GM11168 (cell line): ENCODE measurements around the gene NUP210L.

Source experiments
- in situ Hi-C: fragments of 300-500 bp; cut with MboI; formaldehyde crosslinking; loops from one replicate; pipeline ENCODE4 v1.12.0; 2022; ENCODE audit warnings: low sequenced_read_pairs; ENCODE audit not compliant: unreplicated experiment

Gene NUP210L

GRCh38 chr1:153973071-153973470, 181.8 kb downstream of the NUP210L start:
- in situ Hi-C loops: loop anchor here (10.0 kb wide), 1 partner anchor 298 kb away; the partner anchor contains the start of genes ILF2 and NPR1

- in situ Hi-C loops: loop anchor here (10.0 kb wide), 1 partner anchor 296 kb away; the partner anchor contains the start of genes ILF2 and NPR1
Measured at GRCh38 chr1:153970346-153970745, 184.5 kb downstream of the NUP210L start.

- in situ Hi-C loops: loop anchor here (10.0 kb wide), 1 partner anchor 174 kb away; no protein-coding TSS in a partner anchor
Measured at GRCh38 chr1:153968972-153969371, 185.9 kb downstream of the NUP210L start.

- in situ Hi-C loops: loop anchor here (10.0 kb wide), 1 partner anchor 174 kb away; no protein-coding TSS in a partner anchor
Measured at GRCh38 chr1:153968408-153968807, 186.5 kb downstream of the NUP210L start.

GRCh38 chr1:153968000-153968363, 186.9 kb downstream of the NUP210L start:
- in situ Hi-C loops: loop anchor here (10.0 kb wide), 1 partner anchor 173 kb away; no protein-coding TSS in a partner anchor

- in situ Hi-C loops: loop anchor here (10.0 kb wide), 1 partner anchor 173 kb away; no protein-coding TSS in a partner anchor
Measured at GRCh38 chr1:153967107-153967999, 187.5 kb downstream of the NUP210L start, which contains the start of gene CREB3L4. CREB3L4 (plus strand) TSS chr1:153967902; CDS start chr1:153968526, 624 bp downstream.

GRCh38 chr1:153963850-153964331, 191.0 kb downstream of the NUP210L start:
- in situ Hi-C loops: loop anchor here (10.0 kb wide), 1 partner anchor 169 kb away; no protein-coding TSS in a partner anchor

GRCh38 chr1:153963030-153963849, 191.6 kb downstream of the NUP210L start, which contains the start of gene SLC39A1:
SLC39A1 (minus strand) TSS chr1:153963537; CDS start chr1:153962715, 822 bp downstream.
- in situ Hi-C loops: loop anchor here (10.0 kb wide), 1 partner anchor 168 kb away; no protein-coding TSS in a partner anchor

- in situ Hi-C loops: loop anchor here (10.0 kb wide), 1 partner anchor 168 kb away; no protein-coding TSS in a partner anchor
Measured at GRCh38 chr1:153962088-153963029, 192.5 kb downstream of the NUP210L start.

- in situ Hi-C loops: loop anchor here (10.0 kb wide), 1 partner anchor 167 kb away; no protein-coding TSS in a partner anchor
Measured at GRCh38 chr1:153961421-153961820, 193.5 kb downstream of the NUP210L start.

- in situ Hi-C loops: loop anchor here (10.0 kb wide), 1 partner anchor 165 kb away; no protein-coding TSS in a partner anchor
Measured at GRCh38 chr1:153960206-153960605, 194.7 kb downstream of the NUP210L start.

- in situ Hi-C loops: no loop called here
Measured at GRCh38 chr1:153959454-153959853, 195.4 kb downstream of the NUP210L start.

GRCh38 chr1:153958961-153959260, 196.0 kb downstream of the NUP210L start:
- in situ Hi-C loops: no loop called here

GRCh38 chr1:153958111-153958960, 196.5 kb downstream of the NUP210L start, which contains the start of gene CRTC2:
CRTC2 (minus strand) TSS chr1:153958612; CDS start chr1:153958497, 115 bp downstream.
- in situ Hi-C loops: no loop called here

- in situ Hi-C loops: no loop called here
Measured at GRCh38 chr1:153957744-153958110, 197.1 kb downstream of the NUP210L start.

GRCh38 chr1:153956997-153957715, 197.7 kb downstream of the NUP210L start:
- in situ Hi-C loops: no loop called here

GRCh38 chr1:153954826-153955225, 200.0 kb downstream of the NUP210L start:
- in situ Hi-C loops: no loop called here
